ENCODE data around the gene RPS16. TPM values are rescaled to one million over a fixed set of nuclear protein-coding genes. Genes with fewer than 3 reads are reported as not detected.

The RPS16 gene
- total and polyA plus RNA-seq, 2 of the 13 experiments (the other 11 are each of a cell fraction or from before 2014, with no cell fraction given), result 488 to 2,583 TPM

GRCh38 chr19:39483141-39483540 lies 47.4 kb upstream of the RPS16 start (continued):
- TF ChIP-seq, protein P1, sequence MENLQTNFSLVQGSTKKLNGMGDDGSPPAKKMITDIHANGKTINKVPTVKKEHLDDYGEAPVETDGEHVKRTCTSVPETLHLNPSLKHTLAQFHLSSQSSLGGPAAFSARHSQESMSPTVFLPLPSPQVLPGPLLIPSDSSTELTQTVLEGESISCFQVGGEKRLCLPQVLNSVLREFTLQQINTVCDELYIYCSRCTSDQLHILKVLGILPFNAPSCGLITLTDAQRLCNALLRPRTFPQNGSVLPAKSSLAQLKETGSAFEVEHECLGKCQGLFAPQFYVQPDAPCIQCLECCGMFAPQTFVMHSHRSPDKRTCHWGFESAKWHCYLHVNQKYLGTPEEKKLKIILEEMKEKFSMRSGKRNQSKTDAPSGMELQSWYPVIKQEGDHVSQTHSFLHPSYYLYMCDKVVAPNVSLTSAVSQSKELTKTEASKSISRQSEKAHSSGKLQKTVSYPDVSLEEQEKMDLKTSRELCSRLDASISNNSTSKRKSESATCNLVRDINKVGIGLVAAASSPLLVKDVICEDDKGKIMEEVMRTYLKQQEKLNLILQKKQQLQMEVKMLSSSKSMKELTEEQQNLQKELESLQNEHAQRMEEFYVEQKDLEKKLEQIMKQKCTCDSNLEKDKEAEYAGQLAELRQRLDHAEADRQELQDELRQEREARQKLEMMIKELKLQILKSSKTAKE (CRISPR knock-in tag; IDR thresholded peaks at IDR 0.05; ENCODE audit: borderline replicate concordance), result no peak
- no peak for TF ChIP-seq NR2C2 (CRISPR knock-in tag; IDR thresholded peaks at IDR 0.05; ENCODE audit: borderline replicate concordance)
- TF ChIP-seq, protein P2, sequence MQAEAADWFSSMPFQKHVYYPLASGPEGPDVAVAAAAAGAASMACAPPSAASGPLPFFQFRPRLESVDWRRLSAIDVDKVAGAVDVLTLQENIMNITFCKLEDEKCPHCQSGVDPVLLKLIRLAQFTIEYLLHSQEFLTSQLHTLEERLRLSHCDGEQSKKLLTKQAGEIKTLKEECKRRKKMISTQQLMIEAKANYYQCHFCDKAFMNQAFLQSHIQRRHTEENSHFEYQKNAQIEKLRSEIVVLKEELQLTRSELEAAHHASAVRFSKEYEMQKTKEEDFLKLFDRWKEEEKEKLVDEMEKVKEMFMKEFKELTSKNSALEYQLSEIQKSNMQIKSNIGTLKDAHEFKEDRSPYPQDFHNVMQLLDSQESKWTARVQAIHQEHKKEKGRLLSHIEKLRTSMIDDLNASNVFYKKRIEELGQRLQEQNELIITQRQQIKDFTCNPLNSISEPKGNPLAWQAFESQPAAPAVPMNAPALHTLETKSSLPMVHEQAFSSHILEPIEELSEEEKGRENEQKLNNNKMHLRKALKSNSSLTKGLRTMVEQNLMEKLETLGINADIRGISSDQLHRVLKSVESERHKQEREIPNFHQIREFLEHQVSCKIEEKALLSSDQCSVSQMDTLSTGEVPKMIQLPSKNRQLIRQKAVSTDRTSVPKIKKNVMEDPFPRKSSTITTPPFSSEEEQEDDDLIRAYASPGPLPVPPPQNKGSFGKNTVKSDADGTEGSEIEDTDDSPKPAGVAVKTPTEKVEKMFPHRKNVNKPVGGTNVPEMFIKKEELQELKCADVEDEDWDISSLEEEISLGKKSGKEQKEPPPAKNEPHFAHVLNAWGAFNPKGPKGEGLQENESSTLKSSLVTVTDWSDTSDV (CRISPR knock-in tag; IDR thresholded peaks at IDR 0.05), result no peak
- no peak for TF ChIP-seq SYNCRIP (IDR thresholded peaks at IDR 0.05; ENCODE audit: insufficient read depth, low read depth, low read length)
- TF ChIP-seq JDP2 (CRISPR knock-in tag; IDR thresholded peaks at IDR 0.05; ENCODE audit: borderline replicate concordance), result no peak
- TF ChIP-seq ZMYM3 (CRISPR knock-in tag; IDR thresholded peaks at IDR 0.05), result no peak
- TF ChIP-seq ZNF562 (CRISPR knock-in tag; IDR thresholded peaks at IDR 0.05; ENCODE audit: borderline replicate concordance), result no peak
- TF ChIP-seq ASH2L (IDR thresholded peaks at IDR 0.05; ENCODE audit: insufficient read length, low read depth, low read length), result no peak

Data from HepG2 (cell line).